22Rv1 (cell line): ENCODE measurements around the gene MAPKAPK5.

Experiments used
- CTCF ChIP-seq: fragments of 450-650 bp; IDR thresholded peaks from 2 replicates; pipeline ENCODE4 v1.5.1; 2017; ENCODE audit warnings: mild to moderate bottlenecking
- ZFX ChIP-seq: fragments of 450-650 bp; IDR thresholded peaks from 2 replicates; pipeline ENCODE4 v1.6.1; 2017; ENCODE audit warnings: antibody characterized with exemption, borderline replicate concordance

GRCh38 chr12:111822886-111823285 is 19.1 kb upstream of the MAPKAPK5 start:
- TF ChIP-seq CTCF (no peak), ZFX (no peak)
